ENCODE results near the gene FUT1.

DNA sequence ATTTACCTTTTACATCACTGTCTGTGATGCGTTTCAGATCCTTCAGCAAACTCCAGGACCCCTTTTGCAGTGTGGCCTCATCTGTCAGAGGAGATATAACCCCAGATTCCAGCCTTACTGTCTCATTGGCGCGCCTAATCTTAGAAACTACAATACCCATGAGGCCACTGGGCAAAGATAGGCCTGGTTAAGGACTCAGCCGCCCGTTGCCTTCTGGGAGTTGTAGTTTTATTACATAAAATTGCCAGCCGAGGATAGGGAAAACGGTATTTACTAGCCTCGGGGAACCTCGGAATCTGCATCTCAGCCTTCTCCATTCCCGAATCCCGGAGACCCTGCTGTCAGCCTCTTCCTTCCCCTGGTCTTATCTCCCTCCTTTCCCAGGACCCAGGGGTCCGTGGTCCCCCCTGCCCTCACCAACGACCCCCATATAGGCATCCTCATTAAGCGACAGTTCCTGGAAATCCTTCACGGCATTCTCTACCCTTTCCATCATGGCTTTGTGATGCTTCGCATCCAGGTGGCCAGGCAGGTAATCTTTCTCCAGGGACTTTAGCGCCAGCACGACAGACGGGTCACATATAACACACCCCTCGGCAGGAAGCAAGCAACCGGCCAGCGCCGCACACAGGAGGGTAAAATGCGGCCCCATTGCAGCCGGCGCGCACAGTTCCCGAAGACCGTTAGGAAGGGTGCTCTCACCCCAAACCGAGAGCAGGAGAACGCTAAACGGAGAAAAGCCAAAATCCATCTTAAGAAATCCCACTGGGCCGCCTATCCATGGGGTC is 7.0 kb downstream of the FUT1 start:
- TF ChIP-seq, protein P1, sequence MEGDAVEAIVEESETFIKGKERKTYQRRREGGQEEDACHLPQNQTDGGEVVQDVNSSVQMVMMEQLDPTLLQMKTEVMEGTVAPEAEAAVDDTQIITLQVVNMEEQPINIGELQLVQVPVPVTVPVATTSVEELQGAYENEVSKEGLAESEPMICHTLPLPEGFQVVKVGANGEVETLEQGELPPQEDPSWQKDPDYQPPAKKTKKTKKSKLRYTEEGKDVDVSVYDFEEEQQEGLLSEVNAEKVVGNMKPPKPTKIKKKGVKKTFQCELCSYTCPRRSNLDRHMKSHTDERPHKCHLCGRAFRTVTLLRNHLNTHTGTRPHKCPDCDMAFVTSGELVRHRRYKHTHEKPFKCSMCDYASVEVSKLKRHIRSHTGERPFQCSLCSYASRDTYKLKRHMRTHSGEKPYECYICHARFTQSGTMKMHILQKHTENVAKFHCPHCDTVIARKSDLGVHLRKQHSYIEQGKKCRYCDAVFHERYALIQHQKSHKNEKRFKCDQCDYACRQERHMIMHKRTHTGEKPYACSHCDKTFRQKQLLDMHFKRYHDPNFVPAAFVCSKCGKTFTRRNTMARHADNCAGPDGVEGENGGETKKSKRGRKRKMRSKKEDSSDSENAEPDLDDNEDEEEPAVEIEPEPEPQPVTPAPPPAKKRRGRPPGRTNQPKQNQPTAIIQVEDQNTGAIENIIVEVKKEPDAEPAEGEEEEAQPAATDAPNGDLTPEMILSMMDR (IDR thresholded peaks at IDR 0.05; ENCODE audit: low read depth, low read length, missing input control), result no peak
- no peak for TF ChIP-seq RAD21 (IDR thresholded peaks at IDR 0.05)
- no peak for TF ChIP-seq YY1 (IDR thresholded peaks at IDR 0.05)
- no peak for TF ChIP-seq RXRA (IDR thresholded peaks at IDR 0.05)
- no peak for TF ChIP-seq TAF1 (conservative IDR thresholded peaks at IDR 0.05)
- TF ChIP-seq SP1 (IDR thresholded peaks at IDR 0.05), result no peak
- TF ChIP-seq HNF4G (IDR thresholded peaks at IDR 0.05), result no peak
- TF ChIP-seq, protein P2, sequence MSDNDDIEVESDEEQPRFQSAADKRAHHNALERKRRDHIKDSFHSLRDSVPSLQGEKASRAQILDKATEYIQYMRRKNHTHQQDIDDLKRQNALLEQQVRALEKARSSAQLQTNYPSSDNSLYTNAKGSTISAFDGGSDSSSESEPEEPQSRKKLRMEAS (IDR thresholded peaks at IDR 0.05), result no peak

All from liver (tissue), 3 donors.